ENCODE measurements around the gene LRGUK. TPM values are rescaled to one million over a fixed set of nuclear protein-coding genes. Genes with fewer than 3 reads are reported as not detected.

LRGUK gene
- total and polyA plus RNA-seq, 2 of the 8 experiments (the other 6 are each of a cell fraction or from before 2014, with no cell fraction given): 1.5 to 3.6 TPM

GRCh38 chr7:134081695-134082094 is 45.4 kb upstream of the LRGUK start (continued):
- TF ChIP-seq CHD7 (IDR thresholded peaks at IDR 0.05; ENCODE audit: insufficient replicate concordance, low read length) (no peak), CTBP2 (IDR thresholded peaks at IDR 0.05; ENCODE audit: borderline replicate concordance, insufficient read depth, insufficient read length, low read length) (no peak)
